ENCODE measurements around the gene LRRC42.

LRRC42 gene

GRCh38 chr1:54010415-54011117 lies 64.4 kb downstream of the LRRC42 start:
- DNase-seq (ENCODE audit: low spot score) = no peak
- TF ChIP-seq CTCF (IDR thresholded peaks at IDR 0.05; ENCODE audit: borderline replicate concordance, control extremely low read depth, extremely low read depth, insufficient read depth, missing control alignments) = no peak
- in situ Hi-C loops (cut with MboI; ENCODE audit: low sequenced_read_pairs, unreplicated experiment) = no loop called here

- in situ Hi-C loops (cut with MboI; ENCODE audit: low sequenced_read_pairs, unreplicated experiment) = no loop called here
These were observed 65.3 kb downstream of the LRRC42 start for GRCh38 chr1:54011316-54012007.

GRCh38 chr1:54012008-54012325 lies 65.8 kb downstream of the LRRC42 start:
- TF ChIP-seq CTCF (IDR thresholded peaks at IDR 0.05; ENCODE audit: borderline replicate concordance, control extremely low read depth, extremely low read depth, insufficient read depth, missing control alignments) = no peak
- no peak for DNase-seq (ENCODE audit: low spot score)
- in situ Hi-C loops (cut with MboI; ENCODE audit: low sequenced_read_pairs, unreplicated experiment) = no loop called here

More at GRCh38 chr1:54011316-54012007, 65.3 kb downstream of the LRRC42 start:
- no peak for TF ChIP-seq CTCF (IDR thresholded peaks at IDR 0.05; ENCODE audit: borderline replicate concordance, control extremely low read depth, extremely low read depth, insufficient read depth, missing control alignments)
- no peak for DNase-seq (ENCODE audit: low spot score)

GRCh38 chr1:54012863-54013262 lies 66.7 kb downstream of the LRRC42 start:
- in situ Hi-C loops (cut with MboI; ENCODE audit: low sequenced_read_pairs, unreplicated experiment) = no loop called here
- no peak for DNase-seq (ENCODE audit: low spot score)
- TF ChIP-seq CTCF (IDR thresholded peaks at IDR 0.05; ENCODE audit: borderline replicate concordance, control extremely low read depth, extremely low read depth, insufficient read depth, missing control alignments) = no peak

GRCh38 chr1:54013393-54014008 lies 67.4 kb downstream of the LRRC42 start:
- in situ Hi-C loops (cut with MboI; ENCODE audit: low sequenced_read_pairs, unreplicated experiment) = no loop called here
- no peak for TF ChIP-seq CTCF (IDR thresholded peaks at IDR 0.05; ENCODE audit: borderline replicate concordance, control extremely low read depth, extremely low read depth, insufficient read depth, missing control alignments)

GRCh38 chr1:54014009-54014629 lies 68.0 kb downstream of the LRRC42 start:
- DNase-seq (ENCODE audit: low spot score) = peak; percentile 35
- in situ Hi-C loops (cut with MboI; ENCODE audit: low sequenced_read_pairs, unreplicated experiment) = no loop called here
- TF ChIP-seq CTCF (IDR thresholded peaks at IDR 0.05; ENCODE audit: borderline replicate concordance, control extremely low read depth, extremely low read depth, insufficient read depth, missing control alignments) = no peak

More at GRCh38 chr1:54013393-54014008, 67.4 kb downstream of the LRRC42 start:
- no peak for DNase-seq (ENCODE audit: low spot score)

All from GM13976 (cell line).